NCI-H1436 (cell line): ENCODE measurements around the gene CACNA1A.

Source experiments
- DNase-seq: peaks from one replicate; lab custom pipeline; 2025; lab: John Stamatoyannopoulos, UW

The CACNA1A gene

GRCh38 chr19:13163609-13164342, 342.5 kb downstream of the CACNA1A start:
- peak; percentile 36 for DNase-seq

GRCh38 chr19:13162724-13163608, 343.3 kb downstream of the CACNA1A start:
- peak; percentile 97 for DNase-seq

DNA sequence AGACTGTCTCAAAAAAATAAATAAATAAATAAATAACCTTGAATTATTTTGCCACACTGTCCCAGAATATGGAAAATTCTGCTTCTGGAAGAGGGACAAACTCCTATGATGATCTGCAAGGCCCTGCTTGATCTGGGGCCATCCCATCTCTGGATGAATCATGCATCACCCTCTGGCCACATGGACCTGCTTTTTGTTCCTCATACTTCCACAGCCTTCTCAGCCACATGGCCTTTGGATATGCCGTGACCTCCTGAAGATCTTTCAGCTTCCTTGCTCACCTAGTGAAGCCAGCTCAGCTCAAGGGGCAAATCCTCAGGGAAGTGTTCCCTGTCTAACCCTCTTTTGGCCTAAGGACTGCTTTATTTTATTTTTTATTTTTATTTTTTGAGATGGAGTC, 345.7 kb downstream of the CACNA1A start:
- DNase-seq: no peak

GRCh38 chr19:13159713-13160112, 346.6 kb downstream of the CACNA1A start:
- DNase-seq: no peak
